ENCODE data around the gene RRP12.

DNA sequence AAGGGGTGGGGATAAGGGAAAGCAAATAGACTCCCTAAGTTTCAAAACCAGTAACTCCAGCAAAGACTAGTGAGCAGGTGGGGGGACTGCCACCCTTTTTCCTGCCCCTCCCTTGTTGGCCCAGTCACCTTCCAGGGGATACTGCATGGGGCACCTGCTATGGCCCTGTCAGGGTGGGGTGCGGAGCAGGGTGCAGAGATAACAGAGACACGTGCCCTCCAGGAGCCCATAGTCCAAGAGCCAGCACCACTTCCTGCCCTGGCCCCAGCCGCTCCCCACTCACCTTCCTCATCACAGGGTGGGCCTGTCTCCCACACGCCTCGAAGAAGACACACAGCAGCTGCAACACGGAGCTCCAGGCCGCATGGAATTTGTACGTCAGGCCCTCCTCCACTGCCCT, 20.6 kb downstream of the RRP12 start:
- TF ChIP-seq, protein P1, sequence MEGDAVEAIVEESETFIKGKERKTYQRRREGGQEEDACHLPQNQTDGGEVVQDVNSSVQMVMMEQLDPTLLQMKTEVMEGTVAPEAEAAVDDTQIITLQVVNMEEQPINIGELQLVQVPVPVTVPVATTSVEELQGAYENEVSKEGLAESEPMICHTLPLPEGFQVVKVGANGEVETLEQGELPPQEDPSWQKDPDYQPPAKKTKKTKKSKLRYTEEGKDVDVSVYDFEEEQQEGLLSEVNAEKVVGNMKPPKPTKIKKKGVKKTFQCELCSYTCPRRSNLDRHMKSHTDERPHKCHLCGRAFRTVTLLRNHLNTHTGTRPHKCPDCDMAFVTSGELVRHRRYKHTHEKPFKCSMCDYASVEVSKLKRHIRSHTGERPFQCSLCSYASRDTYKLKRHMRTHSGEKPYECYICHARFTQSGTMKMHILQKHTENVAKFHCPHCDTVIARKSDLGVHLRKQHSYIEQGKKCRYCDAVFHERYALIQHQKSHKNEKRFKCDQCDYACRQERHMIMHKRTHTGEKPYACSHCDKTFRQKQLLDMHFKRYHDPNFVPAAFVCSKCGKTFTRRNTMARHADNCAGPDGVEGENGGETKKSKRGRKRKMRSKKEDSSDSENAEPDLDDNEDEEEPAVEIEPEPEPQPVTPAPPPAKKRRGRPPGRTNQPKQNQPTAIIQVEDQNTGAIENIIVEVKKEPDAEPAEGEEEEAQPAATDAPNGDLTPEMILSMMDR (IDR thresholded peaks at IDR 0.05) = no peak
- no peak for TF ChIP-seq POLR2A (IDR thresholded peaks at IDR 0.05)

All from esophagus squamous epithelium (tissue), 4 donors.